D721Med (cell line): ENCODE data around the gene ANTXR1.

ENCODE experiments used
- DNase-seq: peaks from one replicate; pipeline ENCODE4 v3.0.0; 2011; ENCODE audit warnings: low spot score; ENCODE audit not compliant: insufficient read length
- FAIRE-seq: peaks from 2 replicates; lab custom pipeline; 2011; peaks lifted over from hg19 to GRCh38; lab: Jason Lieb, UNC
- TF ChIP-seq, protein P1 (sequence below): IDR thresholded peaks from 2 replicates; pipeline ENCODE4 v1.5.1; 2012; ENCODE audit warnings: mild to moderate bottlenecking, control low read depth; ENCODE audit not compliant: insufficient read depth; ENCODE audit errors: missing control alignments

ANTXR1 gene

DNA sequence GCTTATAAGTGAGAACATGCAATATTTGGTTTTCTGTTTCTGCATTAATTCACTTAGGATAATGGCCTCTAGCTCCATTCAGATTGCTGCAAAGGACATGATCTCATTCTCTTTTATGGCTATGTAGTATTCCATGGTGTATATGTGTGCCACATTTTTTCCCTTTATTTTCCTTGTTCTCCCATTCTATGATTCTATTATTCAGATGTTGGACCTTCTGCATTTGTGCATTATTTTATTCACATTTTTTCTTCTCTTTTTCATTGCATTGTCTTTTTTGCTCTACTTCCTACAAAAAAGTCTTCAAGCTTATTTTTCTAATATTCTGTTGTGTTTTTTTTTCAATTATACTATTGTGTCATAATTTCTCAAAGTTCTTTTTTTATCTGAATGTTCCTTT is 11.1 kb upstream of the ANTXR1 start:
- FAIRE-seq = no peak
- no peak for DNase-seq
- TF ChIP-seq, protein P1, sequence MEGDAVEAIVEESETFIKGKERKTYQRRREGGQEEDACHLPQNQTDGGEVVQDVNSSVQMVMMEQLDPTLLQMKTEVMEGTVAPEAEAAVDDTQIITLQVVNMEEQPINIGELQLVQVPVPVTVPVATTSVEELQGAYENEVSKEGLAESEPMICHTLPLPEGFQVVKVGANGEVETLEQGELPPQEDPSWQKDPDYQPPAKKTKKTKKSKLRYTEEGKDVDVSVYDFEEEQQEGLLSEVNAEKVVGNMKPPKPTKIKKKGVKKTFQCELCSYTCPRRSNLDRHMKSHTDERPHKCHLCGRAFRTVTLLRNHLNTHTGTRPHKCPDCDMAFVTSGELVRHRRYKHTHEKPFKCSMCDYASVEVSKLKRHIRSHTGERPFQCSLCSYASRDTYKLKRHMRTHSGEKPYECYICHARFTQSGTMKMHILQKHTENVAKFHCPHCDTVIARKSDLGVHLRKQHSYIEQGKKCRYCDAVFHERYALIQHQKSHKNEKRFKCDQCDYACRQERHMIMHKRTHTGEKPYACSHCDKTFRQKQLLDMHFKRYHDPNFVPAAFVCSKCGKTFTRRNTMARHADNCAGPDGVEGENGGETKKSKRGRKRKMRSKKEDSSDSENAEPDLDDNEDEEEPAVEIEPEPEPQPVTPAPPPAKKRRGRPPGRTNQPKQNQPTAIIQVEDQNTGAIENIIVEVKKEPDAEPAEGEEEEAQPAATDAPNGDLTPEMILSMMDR = no peak

GRCh38 chr2:69003731-69004130 is 9.2 kb upstream of the ANTXR1 start:
- FAIRE-seq (no peak), DNase-seq (no peak)
- TF ChIP-seq, protein P1 = no peak

- FAIRE-seq (no peak), DNase-seq (no peak)
- TF ChIP-seq, protein P1 = no peak
These were observed 5.8 kb upstream of the ANTXR1 start for GRCh38 chr2:69007169-69007568.

GRCh38 chr2:69007603-69008002 is 5.4 kb upstream of the ANTXR1 start:
- DNase-seq (no peak), FAIRE-seq (no peak)
- TF ChIP-seq, protein P1 = no peak

GRCh38 chr2:69010437-69011194 is 2.4 kb upstream of the ANTXR1 start:
- FAIRE-seq = no peak
- no peak for DNase-seq
- TF ChIP-seq, protein P1 = no peak

DNA sequence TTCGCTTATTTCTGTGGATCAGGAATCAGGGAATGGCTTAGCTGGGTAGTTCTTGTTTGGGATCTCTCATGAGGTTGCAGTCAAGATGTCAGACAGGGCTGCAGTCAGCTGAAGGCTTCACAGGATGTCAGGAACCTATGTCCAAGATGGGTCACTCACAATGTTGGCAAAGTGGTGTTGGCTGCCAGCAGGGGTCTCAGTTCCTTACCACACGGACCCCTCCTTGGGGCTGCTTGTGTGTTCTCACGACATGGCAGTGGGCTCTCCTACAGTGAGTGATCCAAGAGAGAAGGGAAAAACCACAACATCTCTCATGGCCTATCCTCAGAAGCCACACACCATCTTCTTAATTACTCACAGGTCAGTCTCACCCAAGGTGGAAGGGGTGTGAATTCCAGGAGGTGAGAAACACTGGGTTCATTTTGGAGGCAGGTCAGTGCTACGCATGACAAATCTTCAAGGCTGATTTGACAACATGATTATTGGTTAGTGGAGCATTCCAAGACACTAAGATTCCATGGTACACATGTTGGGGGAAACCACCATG is 1.3 kb upstream of the ANTXR1 start:
- TF ChIP-seq, protein P1 = no peak
- no peak for FAIRE-seq
- DNase-seq = no peak
